Measurements from ENCODE around the gene KIF26B.

Gene KIF26B

GRCh38 chr1:245386297-245386971 is 231.6 kb downstream of the KIF26B start:
- H3K79me2 ChIP-seq (ENCODE audit: insufficient read depth, low read length) = no peaks in the 10 kb centered on the region
- H3K36me3 ChIP-seq (ENCODE audit: low read length) = no peaks in the 10 kb centered on the region
- no peak for TF ChIP-seq EZH2phosphoT487 (conservative IDR thresholded peaks at IDR 0.05; ENCODE audit: low read length)
- no peak for TF ChIP-seq CTCF (IDR thresholded peaks at IDR 0.05; ENCODE audit: insufficient read depth, low read length, poor library complexity, severe bottlenecking)
- H3K4me2 ChIP-seq (ENCODE audit: low read depth, low read length, poor library complexity, severe bottlenecking) = no peak overlapping the region
- H3K9me2 ChIP-seq (replicated peaks; ENCODE audit: insufficient read depth, low read length) = no peaks in the 10 kb centered on the region
- H3K9ac ChIP-seq (ENCODE audit: low read length) = no peak overlapping the region
- no peaks in the 10 kb centered on the region for H3K9me3 ChIP-seq (ENCODE audit: insufficient read depth, low read length)
- H3F3A ChIP-seq (ENCODE audit: insufficient read depth) = no peaks in the 10 kb centered on the region
- no peak overlapping the region for H2AFZ ChIP-seq (ENCODE audit: low read depth, low read length, severe bottlenecking)
- no peak overlapping the region for H3K4me3 ChIP-seq (ENCODE audit: insufficient read depth, low read length, poor library complexity, severe bottlenecking)
- H3K27me3 ChIP-seq (ENCODE audit: low read length) = no peaks in the 10 kb centered on the region
- H4K20me1 ChIP-seq (ENCODE audit: low read depth, low read length) = no peaks in the 10 kb centered on the region
- no peak overlapping the region for H3K27ac ChIP-seq (ENCODE audit: low read depth, low read length)

GRCh38 chr1:245388687-245389086 is 233.9 kb downstream of the KIF26B start:
- H3F3A ChIP-seq (ENCODE audit: insufficient read depth) = no peaks in the 10 kb centered on the region
- no peaks in the 10 kb centered on the region; the same call in 1 of the 2 replicates for H3K27me3 ChIP-seq (ENCODE audit: low read length)
- H3K9me2 ChIP-seq (replicated peaks; ENCODE audit: insufficient read depth, low read length) = no peaks in the 10 kb centered on the region
- no peaks in the 10 kb centered on the region for H3K9me3 ChIP-seq (ENCODE audit: insufficient read depth, low read length)
- H3K79me2 ChIP-seq (ENCODE audit: insufficient read depth, low read length) = no peaks in the 10 kb centered on the region
- no peaks in the 10 kb centered on the region for H3K36me3 ChIP-seq (ENCODE audit: low read length)
- no peak overlapping the region for H3K9ac ChIP-seq (ENCODE audit: low read length)
- no peak overlapping the region for H3K4me2 ChIP-seq (ENCODE audit: low read depth, low read length, poor library complexity, severe bottlenecking)
- no peak overlapping the region for H2AFZ ChIP-seq (ENCODE audit: low read depth, low read length, severe bottlenecking)
- H4K20me1 ChIP-seq (ENCODE audit: low read depth, low read length) = no peaks in the 10 kb centered on the region
- H3K4me3 ChIP-seq (ENCODE audit: insufficient read depth, low read length, poor library complexity, severe bottlenecking) = no peak overlapping the region
- no peak for TF ChIP-seq EZH2phosphoT487 (conservative IDR thresholded peaks at IDR 0.05; ENCODE audit: low read length)
- no peak for TF ChIP-seq CTCF (IDR thresholded peaks at IDR 0.05; ENCODE audit: insufficient read depth, low read length, poor library complexity, severe bottlenecking)
- H3K27ac ChIP-seq (ENCODE audit: low read depth, low read length) = no peak overlapping the region

GRCh38 chr1:245389873-245390272 is 235.1 kb downstream of the KIF26B start:
- no peaks in the 10 kb centered on the region; the same call in 1 of the 2 replicates for H3K27me3 ChIP-seq (ENCODE audit: low read length)
- no peak overlapping the region for H2AFZ ChIP-seq (ENCODE audit: low read depth, low read length, severe bottlenecking)
- TF ChIP-seq EZH2phosphoT487 (conservative IDR thresholded peaks at IDR 0.05; ENCODE audit: low read length) (no peak), CTCF (IDR thresholded peaks at IDR 0.05; ENCODE audit: insufficient read depth, low read length, poor library complexity, severe bottlenecking) (no peak)
- no peaks in the 10 kb centered on the region for H3K79me2 ChIP-seq (ENCODE audit: insufficient read depth, low read length)
- H4K20me1 ChIP-seq (ENCODE audit: low read depth, low read length) = no peaks in the 10 kb centered on the region
- H3K36me3 ChIP-seq (ENCODE audit: low read length) = no peaks in the 10 kb centered on the region
- H3K4me2 ChIP-seq (ENCODE audit: low read depth, low read length, poor library complexity, severe bottlenecking) = no peak overlapping the region
- H3K9me3 ChIP-seq (ENCODE audit: insufficient read depth, low read length) = no peaks in the 10 kb centered on the region
- no peak overlapping the region for H3K27ac ChIP-seq (ENCODE audit: low read depth, low read length)
- no peak overlapping the region for H3K4me3 ChIP-seq (ENCODE audit: insufficient read depth, low read length, poor library complexity, severe bottlenecking)
- no peaks in the 10 kb centered on the region for H3K9me2 ChIP-seq (replicated peaks; ENCODE audit: insufficient read depth, low read length)
- H3K9ac ChIP-seq (ENCODE audit: low read length) = no peak overlapping the region
- no peaks in the 10 kb centered on the region for H3F3A ChIP-seq (ENCODE audit: insufficient read depth)

Measured in SU-DHL-6 (cell line).